ENCODE results near the gene HOXC4. TPM values are rescaled to one million over a fixed set of nuclear protein-coding genes. Genes with fewer than 3 reads are reported as not detected.
"Not testable (repeated sequence)": the region's sequence is repeated elsewhere in the genome, so short reads cannot be mapped to it uniquely, and the experiment has no call there.

HOXC4 gene
- total RNA-seq, 2 experiments from 2014 or later: not detected

DNA sequence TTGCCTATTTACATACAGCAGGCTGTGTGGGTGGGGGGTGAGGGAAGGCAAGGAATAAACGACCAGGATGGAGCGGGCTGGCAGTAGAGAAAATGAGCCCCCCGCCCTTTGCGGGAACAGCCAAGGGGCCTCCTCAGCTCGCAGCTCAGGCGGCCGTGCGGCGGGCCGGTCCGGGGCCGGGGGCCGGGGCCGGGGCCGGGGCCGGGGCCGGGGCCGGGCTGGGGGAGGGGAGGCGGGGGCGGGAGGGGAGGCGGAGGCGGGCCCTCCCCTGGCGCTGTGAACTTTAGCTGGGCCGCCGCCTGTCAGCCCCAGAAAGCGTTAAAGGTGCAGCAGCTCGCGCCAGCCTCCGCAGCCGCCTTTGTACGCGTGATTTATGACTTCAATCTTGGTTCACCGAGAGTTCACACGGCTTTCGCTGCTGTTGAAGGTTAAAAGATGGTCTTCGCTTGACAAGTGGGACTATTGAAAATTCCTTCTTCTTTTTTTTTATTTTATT lies 28.8 kb downstream of the HOXC4 start:
- peaks cover 8% of the 10 kb centered on the region for H3K27me3 Mint-ChIP-seq
- ChIA-PET POLR2A (no interaction called here), CTCF (no interaction called here)
- intact Hi-C loops (cut with DNase I, micrococcal nuclease): loop anchor here in 1 of 2 experiments (5.0 kb wide), 1 partner anchor 105 kb away; the partner anchor contains the start of gene SMUG1
- ATAC-seq: no peak
- no peaks in the 10 kb centered on the region for H3K36me3 Mint-ChIP-seq (ENCODE audit: low read depth)
- DNase-seq: peak; percentile 66
- H3K4me3 Mint-ChIP-seq: peak overlapping the region; percentile 74
- H3K4me1 Mint-ChIP-seq: peaks cover 20% of the 10 kb centered on the region
- H3K9me3 Mint-ChIP-seq (ENCODE audit: low read depth): no peaks in the 10 kb centered on the region
- no peak overlapping the region for H3K27ac Mint-ChIP-seq

DNA sequence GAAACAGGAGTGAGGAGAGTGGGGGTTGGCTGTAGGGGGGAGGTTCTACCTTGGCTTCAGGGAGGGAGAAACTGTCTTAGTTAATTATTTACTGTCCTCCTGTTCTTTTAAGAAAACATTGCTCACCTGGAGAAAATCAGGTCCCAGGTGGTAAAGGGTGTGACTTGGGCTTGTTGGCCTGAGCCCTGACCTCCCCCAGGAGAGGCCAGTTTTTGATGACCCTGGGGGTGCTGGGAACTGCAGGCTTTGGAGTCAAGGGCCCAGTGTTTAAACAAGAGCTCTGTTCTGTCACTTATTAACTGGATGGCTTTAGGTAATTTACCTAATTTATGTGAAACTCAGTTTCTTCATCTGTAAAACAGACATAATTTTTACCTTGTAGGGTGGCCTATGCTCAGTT lies 34.4 kb downstream of the HOXC4 start:
- H3K27me3 Mint-ChIP-seq: peaks cover 34% of the 10 kb centered on the region
- intact Hi-C loops (cut with DNase I, micrococcal nuclease); H3K4me3 Mint-ChIP-seq; POLR2A ChIA-PET; H3K9me3 Mint-ChIP-seq (ENCODE audit: low read depth); H3K27ac Mint-ChIP-seq; H3K36me3 Mint-ChIP-seq (ENCODE audit: low read depth); DNase-seq; ATAC-seq: not testable (repeated sequence)
- H3K4me1 Mint-ChIP-seq: peaks cover 10% of the 10 kb centered on the region
- CTCF ChIA-PET: interaction anchor here (0.6 to 0.7 kb wide), 2 partner anchors 28 to 1545 kb away, joined by 4 read pairs; no protein-coding TSS in a partner anchor

GRCh38 chr12:54089465-54089864 lies 35.8 kb downstream of the HOXC4 start:
- H3K27me3 Mint-ChIP-seq: peaks cover 34% of the 10 kb centered on the region
- DNase-seq; H3K36me3 Mint-ChIP-seq (ENCODE audit: low read depth); ATAC-seq; H3K4me3 Mint-ChIP-seq; POLR2A ChIA-PET; H3K4me1 Mint-ChIP-seq; intact Hi-C loops (cut with DNase I, micrococcal nuclease); CTCF ChIA-PET; H3K27ac Mint-ChIP-seq; H3K9me3 Mint-ChIP-seq (ENCODE audit: low read depth): not testable (repeated sequence)

DNA sequence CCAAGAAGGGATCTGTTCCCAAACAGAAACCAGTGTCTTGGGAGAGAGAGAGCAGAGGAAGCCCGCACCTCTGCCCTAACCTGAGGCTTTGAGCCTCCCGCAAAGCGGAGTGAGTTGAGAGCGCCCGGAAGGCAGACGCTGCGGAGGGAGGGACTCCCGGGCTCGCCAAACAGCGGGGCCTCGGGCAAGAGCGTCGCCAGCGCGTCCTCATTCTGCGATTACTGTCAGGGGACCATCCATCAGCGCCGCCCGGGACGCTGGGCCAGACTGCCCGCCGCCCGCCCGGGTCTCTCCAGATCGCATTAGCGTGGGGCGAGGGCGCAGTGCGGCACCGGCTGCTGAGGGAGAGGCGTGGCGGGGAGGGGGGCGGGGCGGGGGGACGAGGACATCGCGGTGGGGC lies 36.7 kb downstream of the HOXC4 start:
- ATAC-seq; intact Hi-C loops (cut with DNase I, micrococcal nuclease); H3K27ac Mint-ChIP-seq; H3K9me3 Mint-ChIP-seq (ENCODE audit: low read depth); CTCF ChIA-PET; H3K36me3 Mint-ChIP-seq (ENCODE audit: low read depth); POLR2A ChIA-PET; H3K4me1 Mint-ChIP-seq: not testable (repeated sequence)
- Mint-ChIP-seq H3K4me3 (peak overlapping the region; percentile 45), H3K27me3 (peaks cover 37% of the 10 kb centered on the region)
- DNase-seq: peak; percentile 32

DNA sequence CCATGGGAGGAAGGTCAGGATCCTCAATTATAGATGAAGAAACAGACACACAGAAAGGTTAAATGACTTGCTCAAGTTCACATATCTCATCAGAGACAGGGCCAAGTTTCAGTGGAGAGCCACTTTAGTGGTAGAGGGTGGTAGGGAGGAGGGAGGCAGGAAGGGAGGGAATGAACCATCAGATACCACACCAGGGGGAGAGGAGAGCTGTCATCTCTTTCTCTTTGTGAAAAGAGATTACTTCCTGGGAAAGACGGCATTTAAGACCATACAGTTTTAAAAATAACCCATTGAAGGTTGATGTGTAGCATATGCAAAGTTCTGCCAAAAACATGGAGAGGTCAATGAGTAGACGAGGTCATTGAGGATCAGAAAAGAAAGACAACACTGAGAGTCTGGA lies 39.3 kb downstream of the HOXC4 start:
- H3K36me3 Mint-ChIP-seq (ENCODE audit: low read depth); ATAC-seq; DNase-seq; H3K4me1 Mint-ChIP-seq; H3K9me3 Mint-ChIP-seq (ENCODE audit: low read depth); intact Hi-C loops (cut with DNase I, micrococcal nuclease); POLR2A ChIA-PET; CTCF ChIA-PET; H3K4me3 Mint-ChIP-seq; H3K27ac Mint-ChIP-seq: not testable (repeated sequence)
- H3K27me3 Mint-ChIP-seq: peaks cover 43% of the 10 kb centered on the region

DNA sequence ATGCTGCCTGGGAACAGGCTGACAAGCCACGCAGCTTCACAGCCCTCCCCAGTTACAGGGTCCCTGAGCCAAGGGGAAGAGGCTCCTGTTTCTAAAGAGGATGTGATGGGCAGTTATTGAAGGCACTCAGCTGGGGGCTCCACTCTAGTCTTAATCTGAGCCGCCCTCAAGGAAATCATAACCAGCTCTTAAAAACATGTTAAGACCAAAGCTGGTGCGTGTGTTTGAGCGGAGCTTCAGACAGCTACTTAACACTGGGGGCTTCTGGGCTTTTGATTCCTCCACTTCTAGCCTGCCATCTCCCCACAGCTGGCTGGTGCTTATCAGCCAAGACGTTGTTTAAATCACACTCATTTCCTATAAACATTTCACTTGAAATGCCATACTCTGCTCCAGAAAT lies 42.3 kb downstream of the HOXC4 start:
- H3K9me3 Mint-ChIP-seq (ENCODE audit: low read depth); intact Hi-C loops (cut with DNase I, micrococcal nuclease); CTCF ChIA-PET; DNase-seq; H3K36me3 Mint-ChIP-seq (ENCODE audit: low read depth); H3K27ac Mint-ChIP-seq; H3K4me1 Mint-ChIP-seq; H3K4me3 Mint-ChIP-seq; ATAC-seq; POLR2A ChIA-PET: not testable (repeated sequence)
- H3K27me3 Mint-ChIP-seq: peaks cover 31% of the 10 kb centered on the region

DNA sequence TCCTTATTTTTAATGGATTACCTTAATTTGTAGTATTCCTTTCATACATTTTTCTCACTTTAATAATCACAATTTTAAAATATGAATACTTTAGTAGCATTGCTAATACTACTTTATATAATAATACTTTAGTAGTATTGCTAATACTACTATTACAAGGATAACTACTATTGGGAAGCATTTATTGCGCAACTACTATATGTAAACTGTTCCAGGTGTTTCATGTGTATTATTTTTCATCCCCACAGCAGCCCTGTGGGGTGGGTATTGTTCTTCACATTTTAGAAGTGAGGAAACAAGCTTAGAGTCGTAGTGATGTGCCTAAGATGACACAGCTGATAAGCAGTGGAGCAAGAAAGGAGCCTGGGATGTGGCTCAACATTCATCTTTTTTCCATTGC lies 45.0 kb downstream of the HOXC4 start:
- H3K9me3 Mint-ChIP-seq (ENCODE audit: low read depth); H3K4me1 Mint-ChIP-seq; intact Hi-C loops (cut with DNase I, micrococcal nuclease); CTCF ChIA-PET; POLR2A ChIA-PET; H3K4me3 Mint-ChIP-seq; H3K36me3 Mint-ChIP-seq (ENCODE audit: low read depth); DNase-seq; ATAC-seq; H3K27ac Mint-ChIP-seq: not testable (repeated sequence)
- H3K27me3 Mint-ChIP-seq: peaks cover 35% of the 10 kb centered on the region

GRCh38 chr12:54100588-54100987 lies 47.0 kb downstream of the HOXC4 start:
- H3K9me3 Mint-ChIP-seq (ENCODE audit: low read depth); POLR2A ChIA-PET; H3K36me3 Mint-ChIP-seq (ENCODE audit: low read depth); DNase-seq; ATAC-seq; H3K27ac Mint-ChIP-seq; intact Hi-C loops (cut with DNase I, micrococcal nuclease); H3K4me3 Mint-ChIP-seq; H3K4me1 Mint-ChIP-seq; CTCF ChIA-PET: not testable (repeated sequence)
- H3K27me3 Mint-ChIP-seq: peaks cover 38% of the 10 kb centered on the region

- intact Hi-C loops (cut with DNase I, micrococcal nuclease); H3K4me1 Mint-ChIP-seq; H3K27ac Mint-ChIP-seq; DNase-seq; CTCF ChIA-PET; H3K36me3 Mint-ChIP-seq (ENCODE audit: low read depth); ATAC-seq; H3K4me3 Mint-ChIP-seq; H3K9me3 Mint-ChIP-seq (ENCODE audit: low read depth); POLR2A ChIA-PET: not testable (repeated sequence)
- H3K27me3 Mint-ChIP-seq: peaks cover 47% of the 10 kb centered on the region
These were observed 48.6 kb downstream of the HOXC4 start for GRCh38 chr12:54102223-54102622.

GRCh38 chr12:54103827-54104226 lies 50.2 kb downstream of the HOXC4 start:
- intact Hi-C loops (cut with DNase I, micrococcal nuclease); CTCF ChIA-PET; H3K27ac Mint-ChIP-seq; H3K4me3 Mint-ChIP-seq; H3K36me3 Mint-ChIP-seq (ENCODE audit: low read depth); POLR2A ChIA-PET; H3K4me1 Mint-ChIP-seq; DNase-seq; ATAC-seq; H3K9me3 Mint-ChIP-seq (ENCODE audit: low read depth): not testable (repeated sequence)
- peaks cover 52% of the 10 kb centered on the region for H3K27me3 Mint-ChIP-seq

Small RNA genes lying within 50 kb of the gene (microRNA-seq; reads per million reads assigned to microRNA genes)
- not detected for gene MIR615 (ENCODE audit: borderline replicate concordance)

Other genes starting within 250 kb of the HOXC4 start
- not detected for gene HOXC13, start 115.0 kb upstream of the HOXC4 start, total RNA-seq
- not detected for gene HOXC12, start 98.9 kb upstream of the HOXC4 start, total RNA-seq
- gene HOXC11, start 80.7 kb upstream of the HOXC4 start, total RNA-seq: not detected
- gene HOTAIR, start 78.9 kb upstream of the HOXC4 start, total RNA-seq: not detected
- gene HOXC10, start 68.7 kb upstream of the HOXC4 start, total RNA-seq: not detected
- not detected for gene HOXC9, start 53.7 kb upstream of the HOXC4 start, total RNA-seq
- not detected for gene HOXC8, start 44.9 kb upstream of the HOXC4 start, total RNA-seq
- gene HOXC6, start 25.4 kb upstream of the HOXC4 start, total RNA-seq: not detected
- gene HOXC5, start 20.8 kb upstream of the HOXC4 start, total RNA-seq: not detected
- gene SMUG1, start 135.2 kb downstream of the HOXC4 start, total RNA-seq: 10 to 100 TPM; 19.5 to 28.5 TPM
- gene CBX5, start 226.3 kb downstream of the HOXC4 start, total RNA-seq: 100 to 1,000 TPM; 140 to 146 TPM
- gene HNRNPA1, start 226.9 kb downstream of the HOXC4 start, total RNA-seq: 1,000 to 10,000 TPM; 1,642 to 2,308 TPM
- gene NFE2, start 247.2 kb downstream of the HOXC4 start, total RNA-seq: not detected

Data from activated CD4-positive, alpha-beta T cell treated with anti-CD3 and anti-CD28 coated beads for 36 hours (primary cell).